Prostate gland (tissue), 2 donors: Measurements from ENCODE around the gene PEX14.

Source experiments
- POLR2A ChIP-seq: fragments of 450-650 bp; IDR thresholded peaks from one replicate; pipeline ENCODE4 v1.6.1; 2016; ENCODE audit warnings: antibody characterized with exemption, mild to moderate bottlenecking
- POLR2AphosphoS5 ChIP-seq: sonication (generic); formaldehyde crosslinking; IDR thresholded peaks from one replicate; pipeline ENCODE4 v1.6.1; 2017; ENCODE audit warnings: antibody characterized with exemption
- TF ChIP-seq, protein P1 (sequence below), 4 experiments: fragments of 200-600 bp in 2 of 4; fragments of 450-650 bp in 2 of 4; sonication (generic) in 2 of 4; IDR thresholded peaks; 1 replicate in 3 of 4; 2 replicates in 1 of 4; pipeline ENCODE4 v1.5.1; 2016 to 2019; ENCODE audit warnings: antibody characterized with exemption in 4 of 4, mild to moderate bottlenecking in 2 of 4, moderate library complexity in 2 of 4

DNA sequence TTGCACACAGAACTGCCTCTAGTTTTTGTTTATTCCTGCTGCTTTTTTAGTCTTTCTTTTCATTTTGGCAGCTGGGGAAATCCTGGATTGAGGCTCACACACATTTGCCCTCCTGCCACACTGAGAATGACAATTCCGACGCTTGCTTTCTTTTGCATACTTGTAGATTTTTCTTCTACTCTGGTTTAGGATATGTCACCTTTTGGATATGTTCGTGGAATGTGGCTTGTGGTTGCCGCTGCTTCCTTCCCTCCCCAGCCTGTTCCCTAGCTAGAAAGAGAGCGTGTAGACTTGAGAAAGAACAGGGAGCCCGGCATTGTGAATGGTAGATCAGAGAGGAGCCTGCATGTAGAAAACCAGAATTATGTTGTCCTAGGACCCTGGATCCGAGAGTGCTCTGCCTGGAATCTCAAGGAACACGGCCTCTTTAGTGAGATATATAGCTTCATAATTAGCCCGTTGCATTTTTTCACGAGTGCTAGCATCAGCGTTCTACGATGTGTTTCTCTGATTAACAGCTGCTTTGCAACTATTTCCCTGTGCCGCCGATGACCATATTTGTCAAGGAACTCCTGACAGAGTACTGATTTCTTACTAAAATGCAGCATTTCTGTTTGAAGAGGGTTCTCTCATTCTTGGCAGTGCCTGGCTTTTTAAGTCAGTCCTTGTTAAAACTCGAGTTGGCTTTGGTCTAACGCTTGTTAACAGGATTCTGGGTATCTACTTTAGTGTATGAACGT, 56.2 kb downstream of the PEX14 start:
- TF ChIP-seq, protein P1, sequence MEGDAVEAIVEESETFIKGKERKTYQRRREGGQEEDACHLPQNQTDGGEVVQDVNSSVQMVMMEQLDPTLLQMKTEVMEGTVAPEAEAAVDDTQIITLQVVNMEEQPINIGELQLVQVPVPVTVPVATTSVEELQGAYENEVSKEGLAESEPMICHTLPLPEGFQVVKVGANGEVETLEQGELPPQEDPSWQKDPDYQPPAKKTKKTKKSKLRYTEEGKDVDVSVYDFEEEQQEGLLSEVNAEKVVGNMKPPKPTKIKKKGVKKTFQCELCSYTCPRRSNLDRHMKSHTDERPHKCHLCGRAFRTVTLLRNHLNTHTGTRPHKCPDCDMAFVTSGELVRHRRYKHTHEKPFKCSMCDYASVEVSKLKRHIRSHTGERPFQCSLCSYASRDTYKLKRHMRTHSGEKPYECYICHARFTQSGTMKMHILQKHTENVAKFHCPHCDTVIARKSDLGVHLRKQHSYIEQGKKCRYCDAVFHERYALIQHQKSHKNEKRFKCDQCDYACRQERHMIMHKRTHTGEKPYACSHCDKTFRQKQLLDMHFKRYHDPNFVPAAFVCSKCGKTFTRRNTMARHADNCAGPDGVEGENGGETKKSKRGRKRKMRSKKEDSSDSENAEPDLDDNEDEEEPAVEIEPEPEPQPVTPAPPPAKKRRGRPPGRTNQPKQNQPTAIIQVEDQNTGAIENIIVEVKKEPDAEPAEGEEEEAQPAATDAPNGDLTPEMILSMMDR (IDR thresholded peaks at IDR 0.05), result no peak
- TF ChIP-seq POLR2A, result no peak
- no peak for TF ChIP-seq POLR2AphosphoS5
